ENCODE measurements around the gene TMPRSS11E. TPM values are rescaled to one million over a fixed set of nuclear protein-coding genes. Genes with fewer than 3 reads are reported as not detected.

The TMPRSS11E gene
- total and polyA plus RNA-seq, 10 of the 15 experiments (the other 5 are each of a cell fraction or from before 2014, with no cell fraction given): not detected

DNA sequence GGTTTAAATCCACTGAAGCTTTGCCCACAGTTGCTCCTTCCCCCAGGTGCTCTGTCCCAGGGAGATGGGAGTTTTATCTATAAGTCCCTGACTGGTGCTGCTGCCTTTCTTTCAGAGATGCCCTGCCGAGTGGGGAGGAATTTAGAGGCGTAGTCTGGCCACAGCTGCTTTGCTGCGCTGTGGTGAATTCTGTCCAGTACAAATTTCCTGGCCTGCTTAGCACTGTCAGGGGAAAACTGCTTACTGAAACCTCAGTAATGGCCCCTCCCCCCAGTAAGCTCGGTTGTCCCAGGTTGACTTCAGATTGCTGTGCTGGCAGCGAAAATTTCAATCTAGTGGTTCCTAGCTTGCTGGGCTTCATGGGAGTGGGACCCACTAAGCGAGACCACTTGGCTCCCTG, 88.7 kb downstream of the TMPRSS11E start:
- DNase-seq (ENCODE audit: low read depth, low spot score) (no peak), ATAC-seq (no peak), FAIRE-seq (no peak)
- Histone ChIP-seq H3K27me3 (replicated peaks in 1 of 2; ENCODE audit: control insufficient read depth in 2 of 2, insufficient read depth in 2 of 2, low read length in 1 of 2) (no peaks in the 10 kb centered on the region), H2AFZ (ENCODE audit: control insufficient read depth, low read depth, low read length) (no peak overlapping the region), H3K79me2 (ENCODE audit: control insufficient read depth, insufficient read depth, low read length) (no peaks in the 10 kb centered on the region), H3K9ac (ENCODE audit: control insufficient read depth, insufficient read depth, low read length) (no peak overlapping the region), H3K36me3 (ENCODE audit: control insufficient read depth in 2 of 2, insufficient read depth in 2 of 2, low read length in 1 of 2) (no peaks in the 10 kb centered on the region), H4K20me1 (ENCODE audit: control insufficient read depth, insufficient read depth) (no peaks in the 10 kb centered on the region), H3K27ac (ENCODE audit: control insufficient read depth, insufficient read depth) (no peak overlapping the region), H3K4me1 (ENCODE audit: control insufficient read depth, insufficient read depth, low read length) (no peaks in the 10 kb centered on the region), H3K9me3 (replicated peaks; ENCODE audit: control insufficient read depth, insufficient read depth, low read length) (no peaks in the 10 kb centered on the region), H3K4me3 (no peak overlapping the region), H3K4me2 (ENCODE audit: control insufficient read depth, insufficient read depth) (no peak overlapping the region)
- intact Hi-C loops (cut with micrococcal nuclease; ENCODE audit: unreplicated experiment) (no loop called here), in situ Hi-C loops (cut with MboI) (no loop called here)
- TF ChIP-seq KAT2A (conservative IDR thresholded peaks at IDR 0.05; ENCODE audit: control insufficient read depth, low read depth, low read length) (no peak), RUNX3 (IDR thresholded peaks at IDR 0.05; ENCODE audit: low read length) (no peak), BHLHE40 (IDR thresholded peaks at IDR 0.05; ENCODE audit: borderline replicate concordance in 1 of 2, low read depth in 2 of 2, low read length in 1 of 2) (no peak), MXI1 (IDR thresholded peaks at IDR 0.05; ENCODE audit: low read depth, low read length) (no peak)
- no CpG with 5 or more reads among the region's 6 CpGs for WGBS (ENCODE audit: insufficient coverage, insufficient replicate concordance, low lambda C conversion rate, missing lambda C conversion rate)
- CTCF ChIA-PET: no interaction called here
- BruUV-seq (replicated peaks): no TSS peak
- RAD21 ChIA-PET (ENCODE audit: unreplicated experiment): no interaction called here
- POLR2A ChIA-PET: no interaction called here
- SMC1A ChIA-PET (ENCODE audit: uncharacterized antibody, unreplicated experiment): no interaction called here

DNA sequence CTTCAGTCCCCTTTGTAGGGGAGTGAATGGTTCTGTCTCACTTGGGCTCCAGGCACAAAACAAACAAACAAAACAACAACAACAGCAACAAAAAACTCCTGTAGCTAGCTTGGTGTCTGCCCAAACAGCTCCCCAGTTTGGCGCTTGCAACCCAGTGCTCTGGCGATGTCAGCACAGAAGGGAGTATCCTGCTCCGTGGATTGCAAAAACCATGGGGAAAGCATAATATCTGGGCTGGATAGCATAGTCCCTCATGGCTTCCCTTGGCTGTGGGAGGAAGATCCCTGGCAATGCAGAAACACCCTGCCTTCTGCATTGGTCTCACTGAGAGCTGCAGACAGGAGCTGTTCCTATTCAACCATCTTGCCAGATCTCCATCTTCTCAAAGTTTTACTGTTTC, 89.1 kb downstream of the TMPRSS11E start:
- Histone ChIP-seq H4K20me1 (ENCODE audit: control insufficient read depth, insufficient read depth) (no peaks in the 10 kb centered on the region), H3K9me3 (replicated peaks; ENCODE audit: control insufficient read depth, insufficient read depth, low read length) (no peaks in the 10 kb centered on the region), H3K4me2 (ENCODE audit: control insufficient read depth, insufficient read depth) (no peak overlapping the region), H3K27ac (ENCODE audit: control insufficient read depth, insufficient read depth) (no peak overlapping the region), H3K4me1 (ENCODE audit: control insufficient read depth, insufficient read depth, low read length) (no peaks in the 10 kb centered on the region), H3K4me3 (no peak overlapping the region), H3K9ac (ENCODE audit: control insufficient read depth, insufficient read depth, low read length) (no peak overlapping the region), H3K36me3 (ENCODE audit: control insufficient read depth in 2 of 2, insufficient read depth in 2 of 2, low read length in 1 of 2) (no peaks in the 10 kb centered on the region), H3K27me3 (replicated peaks in 1 of 2; ENCODE audit: control insufficient read depth in 2 of 2, insufficient read depth in 2 of 2, low read length in 1 of 2) (no peaks in the 10 kb centered on the region), H2AFZ (ENCODE audit: control insufficient read depth, low read depth, low read length) (no peak overlapping the region), H3K79me2 (ENCODE audit: control insufficient read depth, insufficient read depth, low read length) (no peaks in the 10 kb centered on the region)
- no peak for DNase-seq (ENCODE audit: low read depth, low spot score)
- intact Hi-C loops (cut with micrococcal nuclease; ENCODE audit: unreplicated experiment) (no loop called here), in situ Hi-C loops (cut with MboI) (no loop called here)
- no peak for ATAC-seq
- BruUV-seq (replicated peaks): no TSS peak
- ChIA-PET SMC1A (ENCODE audit: uncharacterized antibody, unreplicated experiment) (no interaction called here), POLR2A (no interaction called here), CTCF (no interaction called here), RAD21 (ENCODE audit: unreplicated experiment) (no interaction called here)
- no CpG with 5 or more reads among the region's 3 CpGs for WGBS (ENCODE audit: insufficient coverage, insufficient replicate concordance, low lambda C conversion rate, missing lambda C conversion rate)
- no peak for FAIRE-seq
- no peak for TF ChIP-seq ATF7 (IDR thresholded peaks at IDR 0.05; ENCODE audit: low read depth)
- TF ChIP-seq LARP7 (IDR thresholded peaks at IDR 0.05): no peak
- TF ChIP-seq YBX1 (IDR thresholded peaks at IDR 0.05): no peak
- no peak for TF ChIP-seq ASH2L (IDR thresholded peaks at IDR 0.05; ENCODE audit: borderline replicate concordance, low read depth)
- TF ChIP-seq WRNIP1 (IDR thresholded peaks at IDR 0.05; ENCODE audit: borderline replicate concordance, low read depth, low read length): no peak
- TF ChIP-seq YY1 (IDR thresholded peaks at IDR 0.05; ENCODE audit: low read depth, low read length): no peak
- TF ChIP-seq KAT2A (conservative IDR thresholded peaks at IDR 0.05; ENCODE audit: control insufficient read depth, low read depth, low read length): no peak
- TF ChIP-seq IKZF1 (conservative IDR thresholded peaks at IDR 0.05): no peak
- no peak for TF ChIP-seq CREM (IDR thresholded peaks at IDR 0.05; ENCODE audit: low read depth)
- TF ChIP-seq, protein P1, sequence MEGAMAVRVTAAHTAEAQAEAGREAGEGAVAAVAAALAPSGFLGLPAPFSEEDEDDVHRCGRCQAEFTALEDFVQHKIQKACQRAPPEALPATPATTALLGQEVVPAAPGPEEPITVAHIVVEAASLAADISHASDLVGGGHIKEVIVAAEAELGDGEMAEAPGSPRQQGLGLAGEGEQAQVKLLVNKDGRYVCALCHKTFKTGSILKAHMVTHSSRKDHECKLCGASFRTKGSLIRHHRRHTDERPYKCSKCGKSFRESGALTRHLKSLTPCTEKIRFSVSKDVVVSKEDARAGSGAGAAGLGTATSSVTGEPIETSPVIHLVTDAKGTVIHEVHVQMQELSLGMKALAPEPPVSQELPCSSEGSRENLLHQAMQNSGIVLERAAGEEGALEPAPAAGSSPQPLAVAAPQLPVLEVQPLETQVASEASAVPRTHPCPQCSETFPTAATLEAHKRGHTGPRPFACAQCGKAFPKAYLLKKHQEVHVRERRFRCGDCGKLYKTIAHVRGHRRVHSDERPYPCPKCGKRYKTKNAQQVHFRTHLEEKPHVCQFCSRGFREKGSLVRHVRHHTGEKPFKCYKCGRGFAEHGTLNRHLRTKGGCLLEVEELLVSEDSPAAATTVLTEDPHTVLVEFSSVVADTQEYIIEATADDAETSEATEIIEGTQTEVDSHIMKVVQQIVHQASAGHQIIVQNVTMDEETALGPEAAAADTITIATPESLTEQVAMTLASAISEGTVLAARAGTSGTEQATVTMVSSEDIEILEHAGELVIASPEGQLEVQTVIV (IDR thresholded peaks at IDR 0.05; ENCODE audit: borderline replicate concordance, partially characterized antibody): no peak
- TF ChIP-seq MTA2 (IDR thresholded peaks at IDR 0.05; ENCODE audit: low read depth): no peak
- TF ChIP-seq, protein P2, sequence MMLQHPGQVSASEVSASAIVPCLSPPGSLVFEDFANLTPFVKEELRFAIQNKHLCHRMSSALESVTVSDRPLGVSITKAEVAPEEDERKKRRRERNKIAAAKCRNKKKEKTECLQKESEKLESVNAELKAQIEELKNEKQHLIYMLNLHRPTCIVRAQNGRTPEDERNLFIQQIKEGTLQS (IDR thresholded peaks at IDR 0.05; ENCODE audit: borderline replicate concordance, extremely low read depth, low read depth, low read length): no peak
- no peak for TF ChIP-seq HDAC2 (IDR thresholded peaks at IDR 0.05)
- TF ChIP-seq, protein P3, sequence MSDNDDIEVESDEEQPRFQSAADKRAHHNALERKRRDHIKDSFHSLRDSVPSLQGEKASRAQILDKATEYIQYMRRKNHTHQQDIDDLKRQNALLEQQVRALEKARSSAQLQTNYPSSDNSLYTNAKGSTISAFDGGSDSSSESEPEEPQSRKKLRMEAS (IDR thresholded peaks at IDR 0.05; ENCODE audit: low read depth, low read length): no peak
- no peak for TF ChIP-seq SUPT20H (IDR thresholded peaks at IDR 0.05; ENCODE audit: borderline replicate concordance, control insufficient read depth, low read depth, low read length)
